TTC549 (cell line): Measurements from ENCODE around the gene LETM1.
"Not testable (repeated sequence)": the region's sequence is repeated elsewhere in the genome, so short reads cannot be mapped to it uniquely, and the experiment has no call there.

Experiments
- FAIRE-seq: peaks from 2 replicates; lab custom pipeline; 2012; peaks lifted over from hg19 to GRCh38; lab: Jason Lieb, UNC

The LETM1 gene

GRCh38 chr4:1851160-1851559 lies 4.8 kb downstream of the LETM1 start:
- FAIRE-seq, result no peak

GRCh38 chr4:1850276-1850675 lies 5.7 kb downstream of the LETM1 start:
- no peak for FAIRE-seq

GRCh38 chr4:1846580-1846979 lies 9.4 kb downstream of the LETM1 start:
- FAIRE-seq, result no peak

GRCh38 chr4:1844618-1845017 lies 11.3 kb downstream of the LETM1 start:
- FAIRE-seq, result not testable (repeated sequence)

GRCh38 chr4:1843852-1844251 lies 12.1 kb downstream of the LETM1 start:
- no peak for FAIRE-seq

- no peak for FAIRE-seq
These were observed 12.9 kb downstream of the LETM1 start for GRCh38 chr4:1842993-1843448.

- no peak for FAIRE-seq
These were observed 13.5 kb downstream of the LETM1 start for GRCh38 chr4:1842339-1842895.

GRCh38 chr4:1841887-1842210 lies 14.1 kb downstream of the LETM1 start:
- no peak for FAIRE-seq

- FAIRE-seq, result no peak
These were observed 14.6 kb downstream of the LETM1 start for GRCh38 chr4:1841201-1841886.

- FAIRE-seq, result no peak
These were observed 16.7 kb downstream of the LETM1 start for GRCh38 chr4:1839282-1839681.

- no peak for FAIRE-seq
These were observed 18.9 kb downstream of the LETM1 start for GRCh38 chr4:1837069-1837468.

GRCh38 chr4:1836650-1837049 lies 19.3 kb downstream of the LETM1 start:
- no peak for FAIRE-seq

GRCh38 chr4:1835836-1836235 lies 20.1 kb downstream of the LETM1 start:
- FAIRE-seq, result not testable (repeated sequence)

- no peak for FAIRE-seq
These were observed 21.7 kb downstream of the LETM1 start for GRCh38 chr4:1834047-1834775.

- FAIRE-seq, result no peak
These were observed 22.5 kb downstream of the LETM1 start for GRCh38 chr4:1833307-1834046.

- no peak for FAIRE-seq
These were observed 23.3 kb downstream of the LETM1 start for GRCh38 chr4:1832690-1833089.

- no peak for FAIRE-seq
These were observed 24.6 kb downstream of the LETM1 start for GRCh38 chr4:1831331-1831730.

GRCh38 chr4:1830642-1831228 lies 25.2 kb downstream of the LETM1 start:
- FAIRE-seq, result no peak

GRCh38 chr4:1830234-1830633 lies 25.7 kb downstream of the LETM1 start:
- no peak for FAIRE-seq

- FAIRE-seq, result no peak
These were observed 29.2 kb downstream of the LETM1 start for GRCh38 chr4:1826531-1827350.

- no peak for FAIRE-seq
These were observed 30.6 kb downstream of the LETM1 start for GRCh38 chr4:1825326-1825725.

GRCh38 chr4:1824746-1825145 lies 31.2 kb downstream of the LETM1 start:
- FAIRE-seq, result no peak
